Nephron progenitor cell (in vitro differentiated cells): Measurements from ENCODE around the gene SELPLG.
A peak's percentile ranks its signal among the peaks of the same experiment; 100 is the strongest.

Source experiments
- DNase-seq: peaks from one replicate; pipeline ENCODE4 v3.0.0; 2021
- H3K27ac Mint-ChIP-seq: 2 replicates; pipeline ENCODE4 v1.8.0; 2021; ENCODE audit warnings: mild to moderate bottlenecking, moderate library complexity, mixed read lengths
- H3K27me3 Mint-ChIP-seq: 2 replicates; pipeline ENCODE4 v1.8.0; 2021; ENCODE audit warnings: mild to moderate bottlenecking, low read depth, mixed read lengths; ENCODE audit not compliant: poor library complexity
- H3K36me3 Mint-ChIP-seq: 2 replicates; pipeline ENCODE4 v1.8.0; 2021; ENCODE audit warnings: low read depth, mixed read lengths
- H3K4me1 Mint-ChIP-seq: 2 replicates; pipeline ENCODE4 v1.8.0; 2021; ENCODE audit warnings: mixed read lengths
- H3K4me3 Mint-ChIP-seq: 2 replicates; pipeline ENCODE4 v1.8.0; 2021; ENCODE audit warnings: mild to moderate bottlenecking, moderate library complexity, mixed read lengths
- H3K9me3 Mint-ChIP-seq: 2 replicates; pipeline ENCODE4 v1.8.0; 2021; ENCODE audit warnings: mild to moderate bottlenecking, moderate library complexity, mixed read lengths
- TF ChIP-seq, protein P1 (sequence below): fragments of 200-600 bp; sonication (generic); IDR thresholded peaks from 2 replicates; pipeline ENCODE4 v1.5.0; 2021; ENCODE audit warnings: antibody characterized with exemption

SELPLG gene

DNA sequence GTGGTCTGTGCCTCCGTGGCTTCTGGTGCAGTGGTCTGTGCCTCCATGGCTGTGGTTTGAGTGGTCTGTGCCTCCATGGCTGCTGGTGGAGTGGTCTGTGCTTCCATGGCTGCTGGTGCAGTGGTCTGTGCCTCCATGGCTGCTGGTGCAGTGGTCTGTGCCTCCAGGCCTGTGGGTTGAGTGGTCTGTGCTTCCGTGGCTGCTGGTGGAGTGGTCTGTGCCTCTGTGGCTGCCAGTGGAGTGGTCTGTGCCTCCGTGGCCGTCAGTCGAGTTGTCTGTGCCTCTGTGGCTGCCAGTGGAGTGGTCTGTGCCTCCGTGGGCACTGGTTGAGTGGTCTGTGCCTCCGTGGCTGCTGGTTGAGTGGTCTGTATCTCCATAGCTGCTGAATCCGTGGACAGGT is 10.1 kb downstream of the SELPLG start:
- H3K27me3 Mint-ChIP-seq = peaks cover 11% of the 10 kb centered on the region
- no peaks in the 10 kb centered on the region for H3K36me3 Mint-ChIP-seq
- no peak overlapping the region for H3K4me3 Mint-ChIP-seq
- TF ChIP-seq, protein P1, sequence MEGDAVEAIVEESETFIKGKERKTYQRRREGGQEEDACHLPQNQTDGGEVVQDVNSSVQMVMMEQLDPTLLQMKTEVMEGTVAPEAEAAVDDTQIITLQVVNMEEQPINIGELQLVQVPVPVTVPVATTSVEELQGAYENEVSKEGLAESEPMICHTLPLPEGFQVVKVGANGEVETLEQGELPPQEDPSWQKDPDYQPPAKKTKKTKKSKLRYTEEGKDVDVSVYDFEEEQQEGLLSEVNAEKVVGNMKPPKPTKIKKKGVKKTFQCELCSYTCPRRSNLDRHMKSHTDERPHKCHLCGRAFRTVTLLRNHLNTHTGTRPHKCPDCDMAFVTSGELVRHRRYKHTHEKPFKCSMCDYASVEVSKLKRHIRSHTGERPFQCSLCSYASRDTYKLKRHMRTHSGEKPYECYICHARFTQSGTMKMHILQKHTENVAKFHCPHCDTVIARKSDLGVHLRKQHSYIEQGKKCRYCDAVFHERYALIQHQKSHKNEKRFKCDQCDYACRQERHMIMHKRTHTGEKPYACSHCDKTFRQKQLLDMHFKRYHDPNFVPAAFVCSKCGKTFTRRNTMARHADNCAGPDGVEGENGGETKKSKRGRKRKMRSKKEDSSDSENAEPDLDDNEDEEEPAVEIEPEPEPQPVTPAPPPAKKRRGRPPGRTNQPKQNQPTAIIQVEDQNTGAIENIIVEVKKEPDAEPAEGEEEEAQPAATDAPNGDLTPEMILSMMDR = no peak
- no peak overlapping the region for H3K27ac Mint-ChIP-seq
- no peak for DNase-seq
- H3K9me3 Mint-ChIP-seq = no peaks in the 10 kb centered on the region
- H3K4me1 Mint-ChIP-seq = peaks cover 17% of the 10 kb centered on the region

DNA sequence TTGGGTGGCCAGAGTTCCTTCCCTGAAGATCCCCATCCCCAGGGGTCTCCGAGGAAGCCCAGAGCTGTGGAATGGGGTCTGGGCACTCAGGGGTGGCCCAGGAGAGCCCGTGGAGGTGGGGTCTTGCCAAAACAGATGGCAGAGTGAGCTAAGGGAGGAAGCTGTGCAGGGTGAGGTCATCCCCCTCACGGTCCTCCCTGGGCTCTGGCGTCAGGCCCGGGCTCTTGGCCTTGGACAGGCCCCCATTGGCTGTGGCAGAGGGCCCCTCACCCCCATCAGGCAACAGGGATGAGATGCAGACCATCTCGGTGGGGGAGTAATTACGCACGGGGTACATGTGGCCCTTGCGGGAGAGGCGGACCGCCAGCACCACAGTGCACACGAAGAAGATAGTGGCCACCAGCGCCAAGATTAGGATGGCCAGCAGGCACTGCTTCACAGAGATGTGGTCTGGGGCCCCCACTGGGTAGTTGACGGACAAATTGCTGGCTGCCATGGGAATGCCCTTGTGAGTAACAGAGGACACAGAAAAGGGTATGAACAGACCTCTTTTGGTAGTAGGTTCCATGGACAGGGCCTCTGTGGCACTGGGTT is 10.7 kb downstream of the SELPLG start:
- Mint-ChIP-seq H3K9me3 (no peaks in the 10 kb centered on the region), H3K4me3 (no peak overlapping the region), H3K36me3 (no peaks in the 10 kb centered on the region), H3K27ac (no peak overlapping the region), H3K4me1 (peaks cover 17% of the 10 kb centered on the region), H3K27me3 (peaks cover 17% of the 10 kb centered on the region)
- TF ChIP-seq, protein P1 = no peak
- DNase-seq = no peak

GRCh38 chr12:108622421-108622820 is 11.3 kb downstream of the SELPLG start:
- Mint-ChIP-seq H3K9me3 (no peaks in the 10 kb centered on the region), H3K27me3 (peaks cover 18% of the 10 kb centered on the region), H3K4me3 (no peak overlapping the region), H3K36me3 (no peaks in the 10 kb centered on the region), H3K27ac (peak overlapping the region; percentile 89), H3K4me1 (peaks cover 19% of the 10 kb centered on the region)
- TF ChIP-seq, protein P1 = no peak
- DNase-seq = no peak

GRCh38 chr12:108621161-108621560 is 12.5 kb downstream of the SELPLG start:
- Mint-ChIP-seq H3K27me3 (peaks cover 27% of the 10 kb centered on the region), H3K9me3 (peaks cover 6% of the 10 kb centered on the region), H3K4me3 (no peak overlapping the region), H3K27ac (no peak overlapping the region), H3K4me1 (peaks cover 19% of the 10 kb centered on the region), H3K36me3 (no peaks in the 10 kb centered on the region)
- DNase-seq = no peak
- TF ChIP-seq, protein P1 = no peak

- DNase-seq = no peak
- Mint-ChIP-seq H3K9me3 (peaks cover 7% of the 10 kb centered on the region), H3K36me3 (no peaks in the 10 kb centered on the region), H3K27ac (no peak overlapping the region), H3K4me3 (no peak overlapping the region), H3K27me3 (peaks cover 29% of the 10 kb centered on the region), H3K4me1 (peaks cover 19% of the 10 kb centered on the region)
- TF ChIP-seq, protein P1 = no peak
Measured at GRCh38 chr12:108620236-108620879, 13.3 kb downstream of the SELPLG start.
